Measurements from ENCODE around the gene SLC25A33.

GRCh38 chr1:9600861-9601834, 61.9 kb downstream of the SLC25A33 start:
- no peak for TF ChIP-seq CTCF (IDR thresholded peaks at IDR 0.05)
- no peak for TF ChIP-seq POLR2A (IDR thresholded peaks at IDR 0.05)

Measured in adrenal gland (tissue), 5 donors.